ENCODE results near the gene C16orf95.

C16orf95 gene

GRCh38 chr16:87322833-87323726 is 5.9 kb upstream of the C16orf95 start:
- in situ Hi-C loops (cut with MboI; ENCODE audit: low sequenced_read_pairs, unreplicated experiment): no loop called here
- no peak for TF ChIP-seq CTCF (IDR thresholded peaks at IDR 0.05; ENCODE audit: borderline replicate concordance, control extremely low read depth, extremely low read depth, insufficient read depth, missing control alignments)
- DNase-seq (ENCODE audit: low spot score): no peak

DNA sequence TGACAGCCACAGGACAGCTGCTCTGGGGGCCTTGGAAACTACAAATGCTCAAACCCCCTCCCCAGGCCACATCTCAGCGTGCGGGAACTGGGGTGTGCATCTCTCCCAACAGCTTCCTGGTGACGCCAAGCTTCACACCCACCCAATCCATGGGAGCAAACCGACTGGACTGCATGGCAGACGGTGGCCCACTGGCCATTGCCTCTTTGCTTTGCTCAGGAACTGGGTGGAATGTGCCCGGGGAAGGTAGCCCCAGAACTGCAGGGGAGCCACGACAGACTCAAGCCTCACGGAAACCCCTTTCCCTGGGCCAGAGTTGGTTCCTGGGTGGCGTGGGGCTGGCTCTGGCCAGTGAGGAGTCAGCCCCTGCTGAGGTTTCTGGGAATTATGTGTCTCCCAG is 5.2 kb upstream of the C16orf95 start:
- in situ Hi-C loops (cut with MboI; ENCODE audit: low sequenced_read_pairs, unreplicated experiment): no loop called here
- no peak for TF ChIP-seq CTCF (IDR thresholded peaks at IDR 0.05; ENCODE audit: borderline replicate concordance, control extremely low read depth, extremely low read depth, insufficient read depth, missing control alignments)

GRCh38 chr16:87321336-87322107 is 4.3 kb upstream of the C16orf95 start:
- TF ChIP-seq CTCF (IDR thresholded peaks at IDR 0.05; ENCODE audit: borderline replicate concordance, control extremely low read depth, extremely low read depth, insufficient read depth, missing control alignments): no peak
- DNase-seq (ENCODE audit: low spot score): no peak
- in situ Hi-C loops (cut with MboI; ENCODE audit: low sequenced_read_pairs, unreplicated experiment): no loop called here

More for the DNA sequence above, 5.2 kb upstream of the C16orf95 start:
- no peak for DNase-seq (ENCODE audit: low spot score)

DNA sequence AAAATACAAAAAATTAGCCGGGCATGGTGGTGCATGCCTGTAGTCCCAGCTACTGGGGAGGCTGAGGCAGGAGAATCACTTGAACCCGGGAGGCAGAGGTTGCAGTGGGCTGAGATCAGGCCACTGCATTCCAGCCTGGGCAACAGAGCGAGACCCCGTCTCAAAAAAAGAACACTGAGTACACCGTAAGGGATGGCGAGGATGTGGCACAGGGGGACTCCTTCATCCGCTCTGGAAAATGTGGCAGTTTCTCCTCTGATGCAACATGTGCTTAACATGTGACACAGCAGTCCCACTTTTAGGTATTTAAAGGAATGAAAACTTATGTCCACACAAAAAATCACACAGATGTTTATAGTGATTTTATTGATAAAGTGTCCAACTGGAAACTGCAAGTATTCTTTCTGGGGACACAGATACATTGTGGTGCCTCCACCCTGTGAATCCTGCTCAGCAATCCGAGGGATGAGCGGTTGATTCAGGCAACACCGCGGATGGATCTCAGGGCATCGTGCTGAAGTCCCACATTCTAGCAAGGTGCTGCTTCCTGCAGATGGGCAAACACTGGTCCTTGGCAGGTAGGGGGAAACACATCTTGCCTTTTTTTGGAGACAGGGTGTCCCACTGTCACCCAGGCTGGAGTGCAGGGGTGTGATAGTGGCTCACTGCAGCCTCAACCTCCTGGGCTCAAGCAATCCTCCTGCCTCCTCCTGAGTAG is 3.5 kb upstream of the C16orf95 start:
- no peak for TF ChIP-seq CTCF (IDR thresholded peaks at IDR 0.05; ENCODE audit: borderline replicate concordance, control extremely low read depth, extremely low read depth, insufficient read depth, missing control alignments)
- in situ Hi-C loops (cut with MboI; ENCODE audit: low sequenced_read_pairs, unreplicated experiment): no loop called here
- DNase-seq (ENCODE audit: low spot score): no peak

DNA sequence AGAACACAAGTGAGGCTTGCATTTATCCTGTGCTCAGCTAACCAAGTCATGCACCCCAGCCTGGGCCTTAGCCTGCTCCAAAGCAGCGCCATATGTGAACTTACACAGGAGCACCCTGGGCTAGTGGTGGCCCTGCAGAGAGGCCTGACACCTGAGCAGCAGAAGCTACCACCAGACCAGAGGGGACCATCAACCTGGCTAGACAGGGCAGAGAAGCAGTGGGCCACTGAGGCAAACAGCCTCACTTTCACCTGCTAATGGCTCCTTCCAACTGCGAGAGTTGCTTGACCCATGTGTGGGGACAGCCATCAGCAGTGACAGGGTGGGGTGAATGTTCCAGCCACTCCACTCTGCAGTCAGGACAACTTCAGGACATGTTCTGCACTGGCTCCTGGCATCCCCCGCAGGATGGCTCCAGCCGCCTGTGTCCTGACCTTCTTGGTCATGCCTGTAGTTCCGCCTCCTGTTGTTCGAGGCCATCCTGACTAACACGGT is 2.9 kb upstream of the C16orf95 start:
- in situ Hi-C loops (cut with MboI; ENCODE audit: low sequenced_read_pairs, unreplicated experiment): no loop called here
- DNase-seq (ENCODE audit: low spot score): no peak
- TF ChIP-seq CTCF (IDR thresholded peaks at IDR 0.05; ENCODE audit: borderline replicate concordance, control extremely low read depth, extremely low read depth, insufficient read depth, missing control alignments): no peak

- no peak for TF ChIP-seq CTCF (IDR thresholded peaks at IDR 0.05; ENCODE audit: borderline replicate concordance, control extremely low read depth, extremely low read depth, insufficient read depth, missing control alignments)
- in situ Hi-C loops (cut with MboI; ENCODE audit: low sequenced_read_pairs, unreplicated experiment): no loop called here
- no peak for DNase-seq (ENCODE audit: low spot score)
These were observed 1.8 kb upstream of the C16orf95 start for GRCh38 chr16:87319011-87319410.

Measured in GM13976 (cell line).